ENCODE data around the gene LZTR1. TPM values are rescaled to one million over a fixed set of nuclear protein-coding genes. Genes with fewer than 3 reads are reported as not detected.

Gene LZTR1
- total RNA-seq, 4 donors from 2014 or later: 45.4 to 63.0 (median 53.4) TPM

GRCh38 chr22:20943104-20943933, 38.8 kb upstream of the LZTR1 start:
- TF ChIP-seq POLR2A (IDR thresholded peaks at IDR 0.05) (no peak), CTCF (IDR thresholded peaks at IDR 0.05) (no peak), POLR2AphosphoS5 (IDR thresholded peaks at IDR 0.05) (no peak), EP300 (IDR thresholded peaks at IDR 0.05) (no peak)
- WGBS, 2 donors (ENCODE audit: low coverage in 1 of 2): 95 to 98% methylated on average over 7 to 8 of the region's 8 CpGs
- Histone ChIP-seq H3K27ac (no peak overlapping the region), H3K9me3 (no peaks in the 10 kb centered on the region), H3K4me3 (no peak overlapping the region), H3K27me3 (no peaks in the 10 kb centered on the region), H3K4me1 (peaks cover 0 to 86% (median 8%) of the 10 kb centered on the region in 3 donors), H3K36me3 (no peaks in the 10 kb centered on the region)
- ATAC-seq: no peak

GRCh38 chr22:20944042-20944441, 38.1 kb upstream of the LZTR1 start:
- 25% methylated on average over 1 of the region's 1 CpG; no CpG with 5 or more reads in 1 of the 2 donors for WGBS, 2 donors (ENCODE audit: low coverage in 1 of 2)
- Histone ChIP-seq H3K4me3 (no peak overlapping the region), H3K9me3 (no peaks in the 10 kb centered on the region), H3K27me3 (no peaks in the 10 kb centered on the region), H3K4me1 (peaks cover 0 to 82% (median 7%) of the 10 kb centered on the region in 3 donors), H3K36me3 (no peaks in the 10 kb centered on the region), H3K27ac (no peak overlapping the region)
- TF ChIP-seq POLR2AphosphoS5 (IDR thresholded peaks at IDR 0.05) (no peak), CTCF (IDR thresholded peaks at IDR 0.05) (no peak), EP300 (IDR thresholded peaks at IDR 0.05) (no peak)
- no peak for ATAC-seq

GRCh38 chr22:20945578-20945934, 36.5 kb upstream of the LZTR1 start:
- Histone ChIP-seq H3K4me1 (peaks cover 0 to 69% (median 7%) of the 10 kb centered on the region in 3 donors), H3K27ac (no peak overlapping the region), H3K9me3 (no peaks in the 10 kb centered on the region), H3K27me3 (no peaks in the 10 kb centered on the region), H3K4me3 (no peak overlapping the region), H3K36me3 (peaks cover 0 to 13% of the 10 kb centered on the region in 2 donors)
- ATAC-seq: no peak
- TF ChIP-seq POLR2A (IDR thresholded peaks at IDR 0.05) (no peak), EP300 (IDR thresholded peaks at IDR 0.05) (no peak), CTCF (IDR thresholded peaks at IDR 0.05) (no peak), POLR2AphosphoS5 (IDR thresholded peaks at IDR 0.05) (no peak)
- 80 to 83% methylated on average over 1 of the region's 2 CpGs for WGBS, 2 donors (ENCODE audit: low coverage in 1 of 2)

- H3K4me1 ChIP-seq: peaks cover 0 to 62% (median 7%) of the 10 kb centered on the region in 3 donors
- 84 to 85% methylated on average over 4 to 5 of the region's 7 CpGs for WGBS, 2 donors (ENCODE audit: low coverage in 1 of 2)
These were observed 35.8 kb upstream of the LZTR1 start for GRCh38 chr22:20946080-20946986.

More at GRCh38 chr22:20946080-20946986, 35.8 kb upstream of the LZTR1 start:
- no peaks in the 10 kb centered on the region for H3K9me3 ChIP-seq
- ATAC-seq: no peak
- no peak overlapping the region for H3K4me3 ChIP-seq
- peaks cover 0 to 21% of the 10 kb centered on the region in 2 donors for H3K36me3 ChIP-seq
- no peak overlapping the region for H3K27ac ChIP-seq
- no peaks in the 10 kb centered on the region for H3K27me3 ChIP-seq
- TF ChIP-seq POLR2A (IDR thresholded peaks at IDR 0.05) (no peak), CTCF (IDR thresholded peaks at IDR 0.05) (no peak), EP300 (IDR thresholded peaks at IDR 0.05) (no peak), POLR2AphosphoS5 (IDR thresholded peaks at IDR 0.05) (no peak)
